AG09319 (cell line): ENCODE measurements around the gene KCNC4.

Experiments used
- DNase-seq: peaks from one replicate; pipeline ENCODE4 v3.0.0-alpha.2; 2010; ENCODE audit warnings: low read depth; ENCODE audit errors: extremely low read depth
- CTCF ChIP-seq: IDR thresholded peaks from 2 replicates; pipeline ENCODE4 v1.5.1; 2011; ENCODE audit warnings: low read depth, mild to moderate bottlenecking, inconsistent platforms, low read length, moderate library complexity

KCNC4 gene

DNA sequence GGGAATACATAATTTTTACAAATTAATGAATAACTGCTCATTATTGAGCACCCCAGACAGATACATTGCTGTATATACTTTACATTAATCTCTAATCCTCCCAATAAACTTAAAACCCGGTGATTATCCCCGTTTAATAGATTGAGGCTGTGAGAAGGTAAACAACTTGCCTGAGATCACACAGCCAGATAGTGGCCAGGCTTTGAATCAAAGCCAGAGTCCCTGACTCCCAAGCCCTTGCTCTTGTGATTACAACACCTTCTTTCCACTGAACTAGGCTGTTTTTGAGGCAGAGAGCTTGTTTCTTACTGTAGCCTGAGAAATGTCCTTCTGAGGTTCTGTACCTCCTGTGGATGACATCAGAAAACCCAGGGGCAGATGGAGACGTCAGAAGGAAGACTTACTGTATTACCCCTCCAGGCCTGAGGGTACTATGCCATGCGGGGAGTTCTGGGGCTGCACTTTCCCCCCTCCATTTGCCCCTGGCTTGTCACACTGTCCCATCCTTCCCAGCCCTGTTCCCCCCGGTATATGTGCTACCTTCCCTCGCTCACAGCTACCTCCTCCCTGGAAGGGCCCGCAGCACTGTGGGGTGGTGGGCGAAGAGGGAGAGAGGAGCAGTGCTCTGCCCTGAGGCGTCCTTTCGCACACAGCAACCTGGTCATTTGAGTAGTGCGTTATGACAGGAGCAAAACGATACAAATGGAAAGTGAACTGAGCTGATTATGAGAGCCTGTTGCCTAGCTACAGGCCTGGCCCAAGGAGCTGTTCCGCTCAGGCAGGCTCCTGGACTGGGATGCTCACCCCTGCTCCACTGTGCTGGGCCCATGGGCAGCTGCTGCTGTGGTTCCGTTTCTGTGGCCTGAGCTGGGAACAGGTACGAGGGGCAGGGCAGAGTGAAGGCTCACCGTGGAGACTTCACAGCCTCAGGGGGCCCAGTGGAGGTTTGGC lies 4.6 kb downstream of the KCNC4 start:
- no peak for DNase-seq
- no peak for TF ChIP-seq CTCF

- no peak for TF ChIP-seq CTCF
- DNase-seq = no peak
These were observed 5.8 kb downstream of the KCNC4 start for GRCh38 chr1:110215621-110216515.

- no peak for DNase-seq
- TF ChIP-seq CTCF = no peak
These were observed 6.8 kb downstream of the KCNC4 start for GRCh38 chr1:110216844-110217444.

DNA sequence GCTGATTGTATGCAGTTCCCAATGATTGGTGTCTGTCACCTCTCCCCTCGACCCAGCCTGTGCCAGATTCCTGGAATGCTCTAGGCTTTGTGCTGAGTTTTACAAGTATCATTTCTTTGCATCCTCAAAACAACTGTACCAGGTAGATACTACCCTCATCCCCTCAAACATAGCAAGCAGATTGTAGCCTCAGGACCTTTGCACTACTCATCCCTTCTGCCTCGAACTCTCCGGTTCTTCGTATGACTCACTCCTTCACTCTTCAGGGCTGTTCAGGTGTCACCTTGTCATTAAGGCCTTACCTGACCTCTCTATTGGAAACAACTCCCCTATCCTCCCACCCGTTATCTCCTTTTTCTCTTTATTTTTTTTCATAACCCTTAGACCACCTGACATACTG lies 8.0 kb downstream of the KCNC4 start:
- no peak for TF ChIP-seq CTCF
- no peak for DNase-seq

DNA sequence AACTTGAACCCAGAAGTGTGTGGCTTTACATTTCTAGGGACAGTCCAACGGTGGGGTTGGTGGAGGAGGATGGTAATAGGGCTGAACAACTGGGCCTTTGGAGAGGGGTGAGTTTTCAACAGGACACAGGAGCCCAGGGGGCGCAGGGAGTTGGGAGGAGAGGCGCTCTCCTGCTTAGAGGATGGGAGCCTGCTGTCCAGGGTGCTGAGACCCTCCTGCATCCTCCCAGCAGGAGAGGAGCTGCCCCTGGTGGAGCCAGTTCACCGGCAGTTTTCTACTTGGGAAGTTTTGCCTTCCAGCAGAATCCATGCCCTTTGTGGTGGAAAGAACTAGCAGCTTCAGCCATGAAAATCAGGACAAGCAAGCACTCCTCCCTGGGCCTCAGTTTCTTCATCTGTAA lies 8.6 kb downstream of the KCNC4 start:
- DNase-seq = no peak
- no peak for TF ChIP-seq CTCF

GRCh38 chr1:110220324-110220723 lies 10.2 kb downstream of the KCNC4 start:
- DNase-seq = no peak
- no peak for TF ChIP-seq CTCF
